ENCODE results near the gene CD58. TPM values are rescaled to one million over a fixed set of nuclear protein-coding genes. Genes with fewer than 3 reads are reported as not detected.

Gene CD58
- total RNA-seq, 1 donor from 2014 or later: 8.0 TPM

- TF ChIP-seq CTCF (IDR thresholded peaks at IDR 0.05; ENCODE audit: partially characterized antibody, unreplicated experiment): no peak
- Mint-ChIP-seq H3K36me3 (ENCODE audit: unreplicated experiment) (no peaks in the 10 kb centered on the region), H3K4me3 (ENCODE audit: unreplicated experiment) (no peak overlapping the region), H3K27me3 (ENCODE audit: unreplicated experiment) (peaks cover 3% of the 10 kb centered on the region), H3K4me1 (ENCODE audit: low read depth, unreplicated experiment) (peaks cover 24% of the 10 kb centered on the region), H3K9me3 (ENCODE audit: unreplicated experiment) (peaks cover 6% of the 10 kb centered on the region), H3K27ac (ENCODE audit: unreplicated experiment) (peak overlapping the region; percentile 31)
- no peak for DNase-seq
Observed at GRCh38 chr1:116580446-116581322, 9.9 kb upstream of the CD58 start.

- peaks cover 3% of the 10 kb centered on the region for H3K27me3 Mint-ChIP-seq (ENCODE audit: unreplicated experiment)
- H3K4me1 Mint-ChIP-seq (ENCODE audit: low read depth, unreplicated experiment): peaks cover 34% of the 10 kb centered on the region
- H3K27ac Mint-ChIP-seq (ENCODE audit: unreplicated experiment): no peak overlapping the region
- no peak overlapping the region for H3K4me3 Mint-ChIP-seq (ENCODE audit: unreplicated experiment)
- TF ChIP-seq CTCF (IDR thresholded peaks at IDR 0.05; ENCODE audit: partially characterized antibody, unreplicated experiment): no peak
- peaks cover 6% of the 10 kb centered on the region for H3K9me3 Mint-ChIP-seq (ENCODE audit: unreplicated experiment)
- no peaks in the 10 kb centered on the region for H3K36me3 Mint-ChIP-seq (ENCODE audit: unreplicated experiment)
- no peak for DNase-seq
Observed at GRCh38 chr1:116579259-116579875, 8.5 kb upstream of the CD58 start.

GRCh38 chr1:116578581-116578980, 7.8 kb upstream of the CD58 start:
- no peak for TF ChIP-seq CTCF (IDR thresholded peaks at IDR 0.05; ENCODE audit: partially characterized antibody, unreplicated experiment)
- Mint-ChIP-seq H3K9me3 (ENCODE audit: unreplicated experiment) (peaks cover 6% of the 10 kb centered on the region), H3K27me3 (ENCODE audit: unreplicated experiment) (peaks cover 3% of the 10 kb centered on the region)

GRCh38 chr1:116577759-116578314, 7.0 kb upstream of the CD58 start:
- no peak for TF ChIP-seq CTCF (IDR thresholded peaks at IDR 0.05; ENCODE audit: partially characterized antibody, unreplicated experiment)
- Mint-ChIP-seq H3K4me1 (ENCODE audit: low read depth, unreplicated experiment) (peaks cover 31% of the 10 kb centered on the region), H3K4me3 (ENCODE audit: unreplicated experiment) (no peak overlapping the region), H3K36me3 (ENCODE audit: unreplicated experiment) (no peaks in the 10 kb centered on the region), H3K27ac (ENCODE audit: unreplicated experiment) (no peak overlapping the region), H3K27me3 (ENCODE audit: unreplicated experiment) (peaks cover 3% of the 10 kb centered on the region), H3K9me3 (ENCODE audit: unreplicated experiment) (peaks cover 5% of the 10 kb centered on the region)
- no peak for DNase-seq

More at GRCh38 chr1:116578581-116578980, 7.8 kb upstream of the CD58 start:
- Mint-ChIP-seq H3K4me1 (ENCODE audit: low read depth, unreplicated experiment) (peaks cover 38% of the 10 kb centered on the region), H3K4me3 (ENCODE audit: unreplicated experiment) (peak overlapping the region; percentile 14), H3K27ac (ENCODE audit: unreplicated experiment) (no peak overlapping the region), H3K36me3 (ENCODE audit: unreplicated experiment) (no peaks in the 10 kb centered on the region)
- DNase-seq: no peak
